Pancreas (tissue), 10 donors: ENCODE data around the gene RAD9A. TPM values are rescaled to one million over a fixed set of nuclear protein-coding genes. Genes with fewer than 3 reads are reported as not detected.

Experiments
- ATAC-seq, 4 donors: fragments of 200-7000 bp; cut with Tn5 transposase; one replicate each; pipeline versions ENCODE4 v1.8.0 to v1.9.1; 2020; ENCODE audit warnings: mild to moderate bottlenecking in 4 of 4, moderate library complexity in 4 of 4
- DNase-seq, 6 donors: peaks; one replicate each; pipeline ENCODE4 v3.0.0-alpha.2; 2020
- FAIRE-seq: peaks from 2 replicates; lab custom pipeline; 2012; peaks lifted over from hg19 to GRCh38; lab: Jason Lieb, UNC
- H3K27ac ChIP-seq, 4 donors: fragments of 200-600 bp; sonication (generic); 1 replicate in 3 of 4; 2 replicates in 1 of 4; pipeline versions ENCODE4 v1.5.0 to v1.8.0; 2020
- H3K27me3 ChIP-seq, 4 donors: fragments of 200-600 bp; one replicate each; pipeline ENCODE4 v1.8.0; 2021
- H3K36me3 ChIP-seq, 3 donors: fragments of 200-600 bp; sonication (generic) in 1 of 3; one replicate each; pipeline versions ENCODE4 v1.5.0 to v1.8.0; 2020 to 2021
- H3K4me1 ChIP-seq, 3 donors: fragments of 200-600 bp; one replicate each; pipeline ENCODE4 v1.8.0; 2021
- H3K4me3 ChIP-seq, 4 donors: fragments of 200-600 bp; sonication (generic) in 2 of 4; one replicate each; pipeline versions ENCODE4 v1.5.0 to v1.8.0; 2020 to 2021
- H3K9me3 ChIP-seq, 4 donors: fragments of 200-600 bp; one replicate each; pipeline ENCODE4 v1.8.0; 2021
- CTCF ChIP-seq, 4 donors: fragments of 200-600 bp; sonication (generic) in 3 of 4; IDR thresholded peaks; one replicate each; pipeline versions ENCODE4 v1.5.0 to v1.8.0; 2021; ENCODE audit warnings: antibody characterized with exemption in 4 of 4
- WGBS, 2 donors: extraction: QIAGEN DNeasy Blood & Tissue Kit; methylation state at CpG; one replicate each; pipeline ENCODE4 v1.1.7; 2013; 5-methylcytosine and 5-hydroxymethylcytosine counted together
- intact Hi-C, 3 donors: fragments of 100-400 bp; cut with DNase I; formaldehyde crosslinking; loops; one replicate each; pipeline versions ENCODE4 v1.11.1 to v1.14.2; 2022
- polyA plus RNA-seq, 2 donors: library from polyadenylated mRNA; stranded (reverse); fragments of 200-250 nt; gene quantifications; one replicate each; pipeline ENCODE4 v1.2.3, GENCODE V29; 2013
- total RNA-seq, 6 donors: library from RNA; stranded (reverse); fragmentation: NEBNext Ultra II Directional in 4 of 6; extraction: Animal tissue kit (Norgen Biotek cat#: 25700) in 4 of 6; gene quantifications; one replicate each; pipeline versions ENCODE4 v1.2.1 to v1.2.4, GENCODE V29; 2021 to 2023
- donor health status: healthy with polysubstance abuse.
- donor health status: DM: no; HTN: no; CAD: no; lungs with moderate emphysema.
- donor health status: DM: no; HTN: no; CAD: no.
- donor health status: control.
- donor health status: control.
- donor health status: Bipolar disorder and iron deficiency.
- donor health status: DM: yes; HTN: yes; CAD: no.
- donor health status: DM: no; HTN: no; CAD: no.
- donor health status: DM: no; HTN: no; CAD: no.
- donor health status: DM: yes; HTN: yes; CAD: no.

The RAD9A gene
- total and polyA plus RNA-seq, 8 donors, result 9.4 to 45.2 (median 15.0) TPM

GRCh38 chr11:67357831-67358670 lies 33.7 kb upstream of the RAD9A start:
- H3K36me3 ChIP-seq, result no peaks in the 10 kb centered on the region
- 73 to 74% methylated on average over 12 of the region's 12 CpGs for WGBS, 2 donors
- peak overlapping the region in 1 of 4 donors; percentile 98 for H3K27ac ChIP-seq
- H3K4me1 ChIP-seq, result peaks cover 0 to 33% (median 14%) of the 10 kb centered on the region in 3 donors
- no peak for TF ChIP-seq CTCF (IDR thresholded peaks at IDR 0.05)
- H3K4me3 ChIP-seq, result no peak overlapping the region
- no peak for ATAC-seq
- H3K9me3 ChIP-seq, result no peaks in the 10 kb centered on the region
- H3K27me3 ChIP-seq, result no peaks in the 10 kb centered on the region
- intact Hi-C loops, result no loop called here
- DNase-seq, result peak in 1 of 6 donors; percentile 41
- no peak for FAIRE-seq

- no peak for ATAC-seq
- TF ChIP-seq CTCF (IDR thresholded peaks at IDR 0.05), result no peak
- FAIRE-seq, result no peak
- intact Hi-C loops, result no loop called here
- H3K9me3 ChIP-seq, result no peaks in the 10 kb centered on the region
- H3K27ac ChIP-seq, result no peak overlapping the region
- H3K36me3 ChIP-seq, result no peaks in the 10 kb centered on the region
- DNase-seq, result no peak
- WGBS, 2 donors, result 86 to 92% methylated on average over 3 of the region's 3 CpGs
- no peak overlapping the region for H3K4me3 ChIP-seq
- no peaks in the 10 kb centered on the region for H3K27me3 ChIP-seq
- H3K4me1 ChIP-seq, result no peaks in the 10 kb centered on the region
Measured at GRCh38 chr11:67364169-67364568, 27.6 kb upstream of the RAD9A start.

- intact Hi-C loops, result no loop called here
- no peak overlapping the region for H3K27ac ChIP-seq
- no peaks in the 10 kb centered on the region for H3K9me3 ChIP-seq
- H3K4me1 ChIP-seq, result no peaks in the 10 kb centered on the region
- FAIRE-seq (no peak), ATAC-seq (no peak), DNase-seq (no peak)
- no peak overlapping the region for H3K4me3 ChIP-seq
- TF ChIP-seq CTCF (IDR thresholded peaks at IDR 0.05), result no peak
- no peaks in the 10 kb centered on the region for H3K36me3 ChIP-seq
- 87 to 88% methylated on average over 24 of the region's 24 CpGs for WGBS, 2 donors
- H3K27me3 ChIP-seq, result no peaks in the 10 kb centered on the region
Measured at GRCh38 chr11:67364783-67365722, 26.7 kb upstream of the RAD9A start.

GRCh38 chr11:67365736-67366444 lies 25.9 kb upstream of the RAD9A start:
- H3K27ac ChIP-seq, result no peak overlapping the region
- intact Hi-C loops, result no loop called here
- H3K27me3 ChIP-seq, result no peaks in the 10 kb centered on the region
- ATAC-seq (no peak), FAIRE-seq (no peak), DNase-seq (no peak)
- TF ChIP-seq CTCF (IDR thresholded peaks at IDR 0.05), result no peak
- H3K4me3 ChIP-seq, result no peak overlapping the region
- no peaks in the 10 kb centered on the region for H3K36me3 ChIP-seq
- H3K9me3 ChIP-seq, result no peaks in the 10 kb centered on the region
- 77 to 78% methylated on average over 14 of the region's 14 CpGs for WGBS, 2 donors
- no peaks in the 10 kb centered on the region for H3K4me1 ChIP-seq
